GM19395 (cell line): ENCODE results near the gene PIGP.
"Not testable (repeated sequence)": the region's sequence is repeated elsewhere in the genome, so short reads cannot be mapped to it uniquely, and the experiment has no call there.

Source experiments
- ATAC-seq: cut with Tn5 transposase; IDR thresholded peaks from one replicate; pipeline ENCODE4 v1.9.1; 2021; ENCODE audit warnings: mild to moderate bottlenecking, moderate library complexity; ENCODE audit not compliant: unreplicated experiment

PIGP gene

DNA sequence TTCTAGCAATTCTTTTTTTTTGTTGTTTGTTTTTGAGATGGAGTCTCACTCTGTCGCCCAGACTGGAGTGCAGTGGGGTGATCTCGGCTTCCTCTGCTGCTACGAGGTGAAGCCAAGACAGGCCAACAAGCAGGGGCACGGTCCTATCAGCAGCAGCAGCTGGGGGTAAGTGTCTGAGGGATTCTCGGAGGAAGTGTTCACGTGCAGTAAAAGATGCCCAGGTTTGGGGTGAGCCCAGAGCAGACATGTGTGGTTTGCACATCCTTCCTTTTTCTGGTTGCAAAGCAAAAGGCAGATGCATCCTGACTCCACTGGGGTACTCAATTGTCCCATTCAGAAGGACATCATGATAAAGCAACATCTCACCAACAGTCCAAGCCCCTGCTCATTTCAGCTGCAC, 27.7 kb downstream of the PIGP start:
- no peak for ATAC-seq

DNA sequence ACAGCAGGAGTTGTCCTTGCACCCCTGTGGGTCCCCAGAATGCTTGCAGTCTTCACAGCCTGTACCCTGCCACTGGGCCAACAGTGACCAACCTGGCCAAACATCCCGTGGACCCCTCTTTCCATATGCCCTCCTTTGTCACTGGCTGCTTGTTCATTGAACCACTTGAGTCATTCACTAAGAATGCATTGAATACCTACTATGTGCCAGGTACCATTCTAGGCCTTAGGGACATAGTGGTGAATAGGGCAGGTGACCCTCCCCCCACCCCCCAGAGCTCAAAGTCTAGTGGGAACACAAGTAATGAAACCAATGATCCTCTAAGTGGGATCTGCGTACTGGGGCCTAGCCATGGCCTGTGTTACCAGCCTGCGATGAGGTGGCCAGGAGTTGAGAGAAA, 28.2 kb downstream of the PIGP start:
- no peak for ATAC-seq

- ATAC-seq: no peak
These were observed 29.1 kb downstream of the PIGP start for GRCh38 chr21:37043818-37044217.

DNA sequence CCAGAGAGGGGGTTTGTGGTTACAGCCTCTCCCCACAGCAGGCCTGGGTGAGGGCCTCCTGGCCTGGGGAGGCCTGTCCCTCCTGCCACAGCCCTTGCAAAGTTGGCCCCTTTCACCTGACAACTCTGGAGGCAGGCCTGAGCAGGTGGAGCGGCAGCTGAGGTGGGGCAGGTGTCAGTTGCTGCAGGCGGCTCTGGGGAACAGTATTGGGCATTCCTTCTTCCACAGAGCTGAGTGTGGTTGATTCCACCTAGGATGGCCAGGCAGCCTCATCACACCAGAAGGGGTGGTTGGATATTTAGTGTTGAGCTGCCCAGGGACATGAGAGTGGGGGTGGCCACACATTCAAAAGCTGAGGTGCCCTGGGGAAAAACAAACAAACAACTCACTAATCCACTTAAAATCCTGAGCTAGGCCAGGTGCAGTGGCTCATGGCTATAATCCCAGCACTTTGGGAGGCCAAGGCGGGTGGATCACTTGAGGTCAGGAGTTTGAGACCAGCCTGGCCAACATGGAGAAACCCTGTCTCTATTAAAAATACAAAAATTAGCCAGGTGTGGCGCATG, 31.1 kb downstream of the PIGP start:
- ATAC-seq: no peak

GRCh38 chr21:37040212-37040611, 32.7 kb downstream of the PIGP start:
- ATAC-seq: no peak

DNA sequence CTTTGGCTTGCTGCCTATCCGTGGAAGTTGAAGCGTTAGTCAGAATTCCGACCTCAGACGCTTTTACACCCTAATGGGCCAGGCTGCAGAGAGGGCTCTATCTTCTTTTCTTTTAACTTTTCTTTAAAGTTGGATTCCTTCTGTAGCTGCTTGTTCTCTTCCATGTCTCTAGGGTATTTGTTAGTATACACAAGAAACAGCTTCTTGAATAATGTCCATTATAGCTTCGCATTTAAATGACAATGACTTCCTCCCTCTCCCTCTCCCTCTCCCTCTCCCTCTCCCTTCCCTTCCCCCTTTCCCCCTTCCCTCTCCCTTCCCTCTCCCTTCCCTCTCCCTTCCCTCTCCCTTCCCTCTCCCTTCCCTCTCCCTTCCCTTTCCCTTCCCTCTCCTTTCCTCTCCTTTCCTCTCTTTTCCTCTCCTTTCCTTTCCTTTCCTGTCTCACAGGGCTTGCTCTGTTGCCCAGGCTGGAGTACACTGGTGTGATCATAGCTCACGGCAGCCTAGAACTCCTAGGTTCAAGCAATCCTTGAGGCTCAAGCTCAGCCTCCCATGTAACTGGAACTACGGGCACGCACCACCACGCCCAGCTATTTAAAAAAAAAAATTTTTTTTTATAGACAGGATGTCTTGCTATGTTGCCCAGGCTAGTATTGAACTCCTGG, 33.3 kb downstream of the PIGP start:
- ATAC-seq: no peak

DNA sequence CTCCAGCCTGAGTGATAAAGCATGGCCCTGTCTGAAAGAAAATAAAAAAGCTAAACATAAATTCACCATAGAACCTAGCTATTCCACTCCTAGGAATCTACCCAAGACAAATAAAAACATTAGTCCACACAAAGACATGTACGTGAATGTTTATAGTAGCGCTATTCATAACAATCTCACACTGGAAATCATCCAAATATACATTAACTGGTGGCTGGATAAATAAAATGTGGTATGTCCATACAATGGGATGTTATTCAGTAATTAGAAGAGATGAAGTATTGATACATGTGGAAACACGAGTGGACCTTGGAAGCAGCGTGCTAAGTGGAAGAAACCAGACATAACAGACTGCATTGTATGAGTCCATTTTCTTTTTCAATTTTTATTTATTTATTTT, 36.7 kb downstream of the PIGP start:
- no peak for ATAC-seq

DNA sequence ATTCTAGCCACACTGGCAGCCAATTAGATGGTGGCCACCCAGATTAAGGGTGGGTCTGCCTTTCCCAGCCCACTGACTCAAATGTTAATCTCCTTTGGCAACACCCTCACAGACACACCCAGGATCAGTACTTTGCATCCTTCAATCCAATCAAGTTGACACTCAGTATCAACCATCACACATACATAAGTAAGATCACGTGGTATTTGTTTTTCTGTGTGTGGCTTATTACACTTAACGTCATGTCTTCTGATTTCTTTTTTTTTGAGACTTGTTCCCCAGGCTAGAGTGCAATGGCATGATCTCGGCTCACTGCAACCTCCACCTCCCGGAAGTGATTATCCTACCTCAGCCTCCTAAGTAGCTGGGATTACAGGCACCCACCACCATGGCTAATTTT, 38.5 kb downstream of the PIGP start:
- not testable (repeated sequence) for ATAC-seq

DNA sequence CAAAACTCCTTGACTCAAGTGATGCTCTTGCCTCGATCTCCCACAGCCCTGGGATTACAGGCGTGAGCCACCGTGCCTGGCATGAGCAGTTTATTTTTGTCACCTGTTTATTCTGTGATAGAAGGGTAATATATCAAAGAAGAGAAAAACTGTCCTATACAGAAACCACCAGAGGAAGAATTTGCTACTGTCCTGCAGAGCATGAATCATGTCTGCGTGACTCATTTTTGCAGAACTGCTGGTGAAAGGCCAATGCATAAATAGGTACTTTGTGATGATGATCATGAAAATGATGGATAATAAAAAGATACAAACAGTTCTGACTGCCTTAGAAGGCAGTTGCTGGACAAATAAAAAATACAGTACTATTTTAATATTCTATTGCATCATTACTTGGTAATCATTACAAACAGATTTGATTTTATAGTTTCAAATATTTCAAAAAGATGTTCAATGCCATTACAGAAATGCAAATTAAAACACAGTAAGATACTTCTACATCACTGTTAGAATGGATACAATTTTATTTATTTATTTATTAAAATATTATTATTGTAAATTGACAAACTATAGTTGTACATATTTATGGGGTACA, 39.9 kb downstream of the PIGP start:
- ATAC-seq: no peak

- no peak for ATAC-seq
These were observed 40.6 kb downstream of the PIGP start for GRCh38 chr21:37032293-37032692.

DNA sequence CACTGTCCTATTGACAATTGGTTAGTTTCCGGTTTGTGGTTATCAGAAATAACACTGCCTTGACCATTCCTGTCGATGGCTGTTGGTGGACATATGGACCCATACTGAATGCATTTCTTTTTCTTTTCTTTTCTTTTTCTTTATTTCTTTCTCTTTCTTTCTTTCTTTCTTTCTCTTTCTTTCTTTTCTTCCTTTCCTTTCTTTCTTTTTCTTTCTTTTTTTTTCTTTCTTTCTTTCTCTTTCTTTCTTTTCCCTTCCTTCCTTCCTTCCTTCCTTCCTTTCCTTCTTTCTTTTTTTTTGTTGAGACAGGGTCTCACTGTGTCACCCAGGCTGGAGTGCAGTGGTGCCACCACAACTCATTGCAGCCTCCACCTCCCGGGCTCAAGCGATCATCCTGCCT, 42.0 kb downstream of the PIGP start:
- ATAC-seq: no peak

DNA sequence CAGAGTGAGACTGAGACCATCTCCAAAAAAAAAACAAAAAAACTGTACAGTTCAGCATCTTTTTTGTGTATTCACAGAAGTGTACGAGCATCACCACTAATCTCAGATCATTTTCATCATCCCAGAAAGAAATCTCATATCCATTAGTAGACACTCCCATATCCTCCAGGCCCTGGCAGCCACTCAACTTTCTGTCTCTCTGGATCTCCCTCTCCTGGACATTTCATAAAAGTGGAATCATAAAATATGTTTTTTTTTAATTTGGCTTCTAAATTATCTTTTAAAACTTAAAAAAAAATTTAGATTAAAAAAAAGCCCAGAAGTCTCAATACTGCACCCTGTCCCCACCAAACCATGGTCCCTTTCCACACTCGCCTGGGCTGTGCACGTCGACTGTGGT, 44.3 kb downstream of the PIGP start:
- no peak for ATAC-seq

GRCh38 chr21:37026499-37026898, 46.4 kb downstream of the PIGP start:
- no peak for ATAC-seq

DNA sequence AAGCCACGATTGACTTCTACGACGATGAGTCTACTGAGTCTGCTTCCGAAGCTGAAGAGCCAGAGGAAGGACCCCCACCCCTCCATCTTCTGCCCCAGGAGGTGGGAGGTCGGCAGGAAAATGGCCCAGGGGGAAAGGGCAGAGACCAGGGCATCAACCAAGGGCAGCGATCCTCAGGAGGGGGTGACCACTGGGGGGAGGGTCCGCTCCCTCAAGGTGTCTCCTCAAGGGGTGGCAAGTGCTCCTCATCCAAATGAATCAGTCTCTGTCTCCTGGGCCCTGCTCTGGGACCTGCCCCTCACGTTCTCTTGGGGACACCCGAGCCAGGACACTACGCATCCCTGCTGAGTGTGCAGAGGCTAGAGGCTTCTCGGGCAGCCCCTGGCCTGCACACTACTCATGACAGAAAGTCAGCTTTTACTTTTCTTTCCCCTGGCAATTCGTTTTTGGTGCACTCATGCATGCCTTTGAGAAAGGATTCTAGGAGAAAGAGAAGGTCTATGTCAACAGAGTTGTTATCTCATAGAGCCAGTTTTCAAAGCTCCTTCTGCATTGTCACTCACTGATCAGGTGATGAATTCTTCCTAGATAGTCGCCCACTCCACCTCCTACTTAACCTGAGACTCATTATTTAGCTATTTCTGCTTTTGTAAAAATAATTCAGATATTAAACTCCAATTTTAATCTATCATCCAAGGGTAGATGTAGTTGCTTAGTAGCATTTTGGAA, 54.8 kb downstream of the PIGP start:
- no peak for ATAC-seq
